HCT116 (cell line): ENCODE data around the gene TLK1. TPM values are rescaled to one million over a fixed set of nuclear protein-coding genes. Genes with fewer than 3 reads are reported as not detected.

Experiments
- ATAC-seq: fragments of 200-7000 bp; cut with Tn5 transposase; 2 replicates; pipeline ENCODE4 v1.9.1; 2020; ENCODE audit warnings: mild to moderate bottlenecking, moderate library complexity
- BruUV-seq: library from RNA; stranded (reverse); fragments of 400-500 nt; replicated peaks from 2 replicates; lab custom pipeline; 2021; lab: Mats Ljungman, UMichigan
- CTCF ChIA-PET: fragments of 300-600 bp; sonication (Branson Sonifier 250); formaldehyde crosslinking; loops from one replicate; lab custom pipeline; 2021; ENCODE audit warnings: antibody characterized with exemption; lab: Charles Lee
- POLR2A ChIA-PET: fragments of 300-600, 350-600 bp; sonication (Branson Sonifier 250); formaldehyde crosslinking; loops from one replicate; lab custom pipeline; 2021; ENCODE audit warnings: antibody characterized with exemption; lab: Charles Lee
- RAD21 ChIA-PET, 2 experiments: fragments of 300-600 bp; sonication (Branson Sonifier 250); formaldehyde crosslinking; loops; one replicate each; lab custom pipeline; 2023; ENCODE audit warnings: low total read pairs in 2 of 2; ENCODE audit not compliant: uncharacterized antibody in 2 of 2, unreplicated experiment in 2 of 2, low non-redundant PET in 1 of 2; lab: Charles Lee
- DNase-seq: peaks from one replicate; pipeline ENCODE4 v3.0.0-alpha.2; 2010; ENCODE audit warnings: low read depth, low spot score
- H2AFZ ChIP-seq: fragments of 200-600 bp; shearing (Covaris generic), sonication (generic); 2 replicates; pipeline ENCODE4 v1.6.1; 2017; ENCODE audit warnings: low read depth, mixed run types, mixed read lengths, antibody characterized with exemption, low read length; ENCODE audit not compliant: poor library complexity, severe bottlenecking
- H3K27ac ChIP-seq: 2 replicates; pipeline ENCODE4 v1.5.1; 2012; ENCODE audit warnings: low read depth, low read length
- H3K27me3 ChIP-seq: fragments of 200-600 bp; sonication (generic); 2 replicates; pipeline ENCODE4 v1.6.1; 2016; ENCODE audit warnings: mixed run types, low read length, mixed read lengths; ENCODE audit not compliant: insufficient read depth
- H3K36me3 ChIP-seq, 2 experiments: fragments of 200-500 bp in 1 of 2; fragments of 200-600 bp in 1 of 2; sonication (Bioruptor generic) in 1 of 2; sonication (generic) in 1 of 2; 2 replicates each; pipeline versions ENCODE4 v1.5.1 to v1.6.1; 2014 to 2016; ENCODE audit warnings: low read length in 2 of 2, inconsistent platforms in 1 of 2, mixed read lengths in 1 of 2, mixed run types in 1 of 2; ENCODE audit not compliant: insufficient read depth in 2 of 2, control insufficient read depth in 1 of 2
- H3K4me1 ChIP-seq, 2 experiments: fragments of 200-600 bp in 1 of 2; sonication (generic) in 1 of 2; 2 replicates each; pipeline versions ENCODE4 v1.5.1 to v1.6.1; 2012 to 2017; ENCODE audit warnings: low read length in 2 of 2, inconsistent platforms in 1 of 2, mild to moderate bottlenecking in 1 of 2, mixed read lengths in 1 of 2, mixed run types in 1 of 2, moderate library complexity in 1 of 2; ENCODE audit not compliant: insufficient read depth in 2 of 2, control insufficient read depth in 1 of 2
- H3K4me2 ChIP-seq: fragments of 200-600 bp; sonication (generic); 2 replicates; pipeline ENCODE4 v1.6.1; 2017; ENCODE audit warnings: mixed run types, low read length, mixed read lengths
- H3K4me3 ChIP-seq, 2 experiments: fragments of 200-600 bp in 1 of 2; sonication (generic) in 1 of 2; replicated peaks in 1 of 2; 2 replicates each; pipeline ENCODE4 v1.5.1; 2011 to 2016; ENCODE audit warnings: low read length in 2 of 2, control low read depth in 1 of 2, low read depth in 1 of 2, mild to moderate bottlenecking in 1 of 2, mixed read lengths in 1 of 2, mixed run types in 1 of 2
- H3K79me2 ChIP-seq: fragments of 200-600 bp; sonication (generic); 2 replicates; pipeline ENCODE4 v1.6.1; 2017; ENCODE audit warnings: mild to moderate bottlenecking, mixed run types, low read length, moderate library complexity, mixed read lengths; ENCODE audit not compliant: insufficient read depth
- H3K9ac ChIP-seq: fragments of 200-600 bp; sonication (generic); 2 replicates; pipeline ENCODE4 v1.6.1; 2016; ENCODE audit warnings: low read length, mixed read lengths
- H3K9me2 ChIP-seq: fragments of 200-600 bp; sonication (generic), shearing (Covaris generic); 2 replicates; pipeline ENCODE4 v1.6.1; 2017; ENCODE audit warnings: mixed run types, mild to moderate bottlenecking, moderate library complexity; ENCODE audit not compliant: insufficient read depth
- H3K9me3 ChIP-seq, 2 experiments: fragments of 200-500 bp in 1 of 2; fragments of 200-600 bp in 1 of 2; sonication (Bioruptor generic) in 1 of 2; sonication (generic) in 1 of 2; 2 replicates each; pipeline ENCODE4 v1.6.1; 2014 to 2017; ENCODE audit warnings: low read length in 2 of 2, mixed read lengths in 2 of 2, inconsistent platforms in 1 of 2, low read depth in 1 of 2, mild to moderate bottlenecking in 1 of 2, mixed run types in 1 of 2, moderate library complexity in 1 of 2; ENCODE audit not compliant: control insufficient read depth in 1 of 2, insufficient read depth in 1 of 2
- H4K20me1 ChIP-seq: fragments of 200-600 bp; sonication (generic), shearing (Covaris generic); 2 replicates; pipeline ENCODE4 v1.6.1; 2017; ENCODE audit warnings: mixed run types, mild to moderate bottlenecking, moderate library complexity; ENCODE audit not compliant: insufficient read depth
- CEBPB ChIP-seq: IDR thresholded peaks from 2 replicates; pipeline ENCODE4 v1.6.1; 2012; ENCODE audit warnings: low read depth
- EZH2phosphoT487 ChIP-seq: fragments of 200-600 bp; IDR thresholded peaks from 2 replicates; pipeline ENCODE4 v1.6.1; 2018; ENCODE audit warnings: antibody characterized with exemption, borderline replicate concordance
- FOSL1 ChIP-seq: IDR thresholded peaks from 2 replicates; pipeline ENCODE4 v1.6.1; 2012; ENCODE audit warnings: low read depth
- JUND ChIP-seq: IDR thresholded peaks from 2 replicates; pipeline ENCODE4 v1.6.1; 2012
- MAX ChIP-seq: IDR thresholded peaks from 2 replicates; pipeline ENCODE4 v1.6.1; 2012
- POLR2AphosphoS5 ChIP-seq: IDR thresholded peaks from 2 replicates; pipeline ENCODE4 v1.6.1; 2011; ENCODE audit warnings: mild to moderate bottlenecking, low read depth, low read length, moderate library complexity
- RAD21 ChIP-seq: IDR thresholded peaks from 2 replicates; pipeline ENCODE4 v1.6.1; 2012; ENCODE audit warnings: low read depth, mild to moderate bottlenecking
- SIN3A ChIP-seq: IDR thresholded peaks from 2 replicates; pipeline ENCODE4 v1.6.1; 2012; ENCODE audit warnings: low read depth
- SRF ChIP-seq: IDR thresholded peaks from 2 replicates; pipeline ENCODE4 v1.6.1; 2012; ENCODE audit warnings: low read depth
- ZNF274 ChIP-seq: fragments of 200-500 bp; sonication (Bioruptor generic); IDR thresholded peaks from 2 replicates; pipeline ENCODE4 v1.6.1; 2014; ENCODE audit warnings: mild to moderate bottlenecking, low read depth, low read length, inconsistent platforms
- intact Hi-C: fragments of 100-400 bp; cut with micrococcal nuclease; formaldehyde crosslinking; loops from 2 replicates; pipeline ENCODE4 v1.10.0; 2022
- total RNA-seq: library from RNA; stranded (reverse); gene quantifications from one replicate; pipeline ENCODE4 v1.2.1, GENCODE V29; 2021; ENCODE audit not compliant: unreplicated experiment
- TF ChIP-seq, protein P1 (sequence below): IDR thresholded peaks from 2 replicates; pipeline ENCODE4 v1.6.1; 2011; ENCODE audit warnings: mild to moderate bottlenecking, low read length, moderate library complexity; ENCODE audit not compliant: insufficient replicate concordance; ENCODE audit errors: extremely low read depth
- TF ChIP-seq, protein P2 (sequence below), 3 experiments: fragments of 200-600 bp in 1 of 3; sonication (generic) in 1 of 3; IDR thresholded peaks in 2 of 3; conservative IDR thresholded peaks in 1 of 3; 2 replicates each; pipeline ENCODE4 v1.5.1; 2012 to 2017; ENCODE audit warnings: low read depth in 2 of 3, low read length in 2 of 3, antibody characterized with exemption in 1 of 3, borderline replicate concordance in 1 of 3, control low read depth in 1 of 3, mild to moderate bottlenecking in 1 of 3, mixed read lengths in 1 of 3, mixed run types in 1 of 3, moderate library complexity in 1 of 3; ENCODE audit not compliant: insufficient read depth in 1 of 3

TLK1 gene
- total RNA-seq, 1 experiment from 2014 or later: 57.7 TPM

DNA sequence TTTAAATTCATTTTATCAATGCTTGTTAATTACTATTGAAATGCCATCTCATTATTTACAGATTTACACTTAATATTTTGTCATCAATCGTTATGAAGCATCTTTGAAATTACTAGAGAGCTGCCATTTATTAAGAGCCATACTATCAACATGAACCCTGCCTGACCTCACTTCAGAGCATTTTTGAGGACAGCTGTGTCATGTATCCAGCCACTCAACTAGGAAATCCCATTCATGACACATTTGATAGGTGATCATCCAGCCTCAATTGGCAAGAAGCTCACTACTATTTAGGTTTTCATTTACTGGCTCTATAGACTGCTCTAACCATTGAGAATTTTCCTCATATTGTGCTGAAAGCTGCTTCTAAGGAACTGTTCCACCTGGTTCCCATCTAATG lies 40.6 kb upstream of the TLK1 start:
- TF ChIP-seq MAX (no peak), SIN3A (no peak), EZH2phosphoT487 (no peak), POLR2AphosphoS5 (no peak), JUND (no peak), ZNF274 (no peak), SRF (no peak), CEBPB (no peak), RAD21 (no peak), FOSL1 (no peak)
- TF ChIP-seq, protein P1, sequence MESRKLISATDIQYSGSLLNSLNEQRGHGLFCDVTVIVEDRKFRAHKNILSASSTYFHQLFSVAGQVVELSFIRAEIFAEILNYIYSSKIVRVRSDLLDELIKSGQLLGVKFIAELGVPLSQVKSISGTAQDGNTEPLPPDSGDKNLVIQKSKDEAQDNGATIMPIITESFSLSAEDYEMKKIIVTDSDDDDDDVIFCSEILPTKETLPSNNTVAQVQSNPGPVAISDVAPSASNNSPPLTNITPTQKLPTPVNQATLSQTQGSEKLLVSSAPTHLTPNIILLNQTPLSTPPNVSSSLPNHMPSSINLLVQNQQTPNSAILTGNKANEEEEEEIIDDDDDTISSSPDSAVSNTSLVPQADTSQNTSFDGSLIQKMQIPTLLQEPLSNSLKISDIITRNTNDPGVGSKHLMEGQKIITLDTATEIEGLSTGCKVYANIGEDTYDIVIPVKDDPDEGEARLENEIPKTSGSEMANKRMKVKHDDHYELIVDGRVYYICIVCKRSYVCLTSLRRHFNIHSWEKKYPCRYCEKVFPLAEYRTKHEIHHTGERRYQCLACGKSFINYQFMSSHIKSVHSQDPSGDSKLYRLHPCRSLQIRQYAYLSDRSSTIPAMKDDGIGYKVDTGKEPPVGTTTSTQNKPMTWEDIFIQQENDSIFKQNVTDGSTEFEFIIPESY: no peak
- TF ChIP-seq, protein P2, sequence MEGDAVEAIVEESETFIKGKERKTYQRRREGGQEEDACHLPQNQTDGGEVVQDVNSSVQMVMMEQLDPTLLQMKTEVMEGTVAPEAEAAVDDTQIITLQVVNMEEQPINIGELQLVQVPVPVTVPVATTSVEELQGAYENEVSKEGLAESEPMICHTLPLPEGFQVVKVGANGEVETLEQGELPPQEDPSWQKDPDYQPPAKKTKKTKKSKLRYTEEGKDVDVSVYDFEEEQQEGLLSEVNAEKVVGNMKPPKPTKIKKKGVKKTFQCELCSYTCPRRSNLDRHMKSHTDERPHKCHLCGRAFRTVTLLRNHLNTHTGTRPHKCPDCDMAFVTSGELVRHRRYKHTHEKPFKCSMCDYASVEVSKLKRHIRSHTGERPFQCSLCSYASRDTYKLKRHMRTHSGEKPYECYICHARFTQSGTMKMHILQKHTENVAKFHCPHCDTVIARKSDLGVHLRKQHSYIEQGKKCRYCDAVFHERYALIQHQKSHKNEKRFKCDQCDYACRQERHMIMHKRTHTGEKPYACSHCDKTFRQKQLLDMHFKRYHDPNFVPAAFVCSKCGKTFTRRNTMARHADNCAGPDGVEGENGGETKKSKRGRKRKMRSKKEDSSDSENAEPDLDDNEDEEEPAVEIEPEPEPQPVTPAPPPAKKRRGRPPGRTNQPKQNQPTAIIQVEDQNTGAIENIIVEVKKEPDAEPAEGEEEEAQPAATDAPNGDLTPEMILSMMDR (IDR thresholded peaks at IDR 0.05 in 2 of 3, conservative IDR thresholded peaks at IDR 0.05 in 1 of 3; ENCODE audit: borderline replicate concordance in 1 of 3, insufficient read depth in 1 of 3, low read depth in 2 of 3, low read length in 2 of 3): no peak
- no TSS peak for BruUV-seq
- intact Hi-C loops: no loop called here
- no peaks in the 10 kb centered on the region for H3K9me2 ChIP-seq
- H3K27me3 ChIP-seq: no peaks in the 10 kb centered on the region
- DNase-seq (no peak), ATAC-seq (no peak)
- H3K36me3 ChIP-seq: no peaks in the 10 kb centered on the region
- no peak overlapping the region for H3K4me3 ChIP-seq
- no peaks in the 10 kb centered on the region for H3K9me3 ChIP-seq
- POLR2A ChIA-PET: no interaction called here
- no peak overlapping the region for H3K9ac ChIP-seq
- H4K20me1 ChIP-seq: no peaks in the 10 kb centered on the region
- no peaks in the 10 kb centered on the region for H3K4me1 ChIP-seq
- H3K4me2 ChIP-seq: no peak overlapping the region
- RAD21 ChIA-PET: no interaction called here
- no peak overlapping the region for H2AFZ ChIP-seq
- CTCF ChIA-PET: no interaction called here
- H3K27ac ChIP-seq: no peak overlapping the region
- H3K79me2 ChIP-seq: no peaks in the 10 kb centered on the region
